ENCODE results near the gene GKN2.

The GKN2 gene

DNA sequence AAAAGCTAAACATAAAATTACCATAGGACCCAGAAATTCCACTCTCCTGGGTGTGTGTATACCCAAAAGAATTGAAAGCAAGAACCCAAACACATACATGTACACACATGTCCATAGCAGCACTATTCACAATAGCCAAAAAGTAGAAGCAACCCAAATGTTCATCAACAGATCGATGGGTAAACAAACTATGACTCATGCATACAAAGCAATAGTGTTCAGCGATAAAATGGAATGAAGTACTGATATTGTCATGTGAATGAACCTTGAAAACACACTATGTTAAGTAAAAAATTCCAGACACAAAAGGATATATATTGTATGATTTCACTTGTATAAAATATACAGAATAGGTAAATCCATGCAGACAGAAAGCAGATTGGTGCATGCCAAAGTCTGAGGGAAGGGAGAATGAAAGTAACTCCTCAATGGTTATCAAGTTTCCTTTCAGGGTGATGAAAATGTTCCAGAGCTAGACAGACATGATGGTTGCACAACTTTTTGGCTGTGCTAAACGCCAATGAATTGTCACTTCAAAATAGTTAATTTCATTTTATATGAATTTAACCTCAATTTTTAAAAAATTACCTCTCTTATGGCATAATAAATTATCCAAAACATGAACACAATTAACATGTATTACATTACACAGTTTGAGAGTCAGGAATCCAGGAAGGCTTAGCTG is 35.5 kb downstream of the GKN2 start:
- no peak overlapping the region for H3K27ac ChIP-seq (ENCODE audit: low read depth, low read length)

DNA sequence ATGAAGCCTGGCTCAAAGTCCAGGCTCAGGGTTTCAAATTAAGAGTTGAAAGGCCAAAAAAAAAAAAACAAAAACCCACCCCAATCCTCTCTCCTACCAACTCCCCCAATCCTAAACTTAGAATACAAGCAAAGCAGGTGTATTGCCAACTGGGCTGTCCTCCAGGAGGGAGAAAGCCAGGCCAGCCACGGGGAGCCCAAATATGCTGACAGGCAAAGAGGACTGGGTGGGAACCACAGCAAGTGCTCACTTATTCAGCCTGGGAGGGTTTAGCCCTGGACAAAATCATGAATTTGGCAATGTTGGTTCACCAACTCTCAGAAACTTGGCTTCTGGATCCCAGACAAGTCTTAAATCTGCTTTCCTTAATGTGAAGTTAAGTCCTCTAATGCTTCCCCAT is 36.5 kb downstream of the GKN2 start:
- no peaks in the 10 kb centered on the region for H3K9me3 ChIP-seq (ENCODE audit: low read length)
- H3K9ac ChIP-seq (ENCODE audit: low read length) = no peak overlapping the region
- no peaks in the 10 kb centered on the region for H3K4me1 ChIP-seq (ENCODE audit: insufficient read depth, low read length)
- no peaks in the 10 kb centered on the region for H3K36me3 ChIP-seq (ENCODE audit: insufficient read depth, low read length)
- no peak overlapping the region for H3K4me3 ChIP-seq (ENCODE audit: low read depth in 1 of 2, low read length in 2 of 2)
- no peaks in the 10 kb centered on the region for H3K27me3 ChIP-seq (ENCODE audit: control insufficient read depth in 1 of 2, insufficient read depth in 2 of 2, low read length in 2 of 2)
- no peak overlapping the region for H3K27ac ChIP-seq (ENCODE audit: low read depth, low read length)

More for the DNA sequence above, 35.5 kb downstream of the GKN2 start:
- Histone ChIP-seq H3K9me3 (ENCODE audit: low read length) (no peaks in the 10 kb centered on the region), H3K27me3 (ENCODE audit: control insufficient read depth in 1 of 2, insufficient read depth in 2 of 2, low read length in 2 of 2) (no peaks in the 10 kb centered on the region), H3K4me3 (ENCODE audit: low read depth in 1 of 2, low read length in 2 of 2) (no peak overlapping the region), H3K4me1 (ENCODE audit: insufficient read depth, low read length) (no peaks in the 10 kb centered on the region), H3K9ac (ENCODE audit: low read length) (no peak overlapping the region), H3K36me3 (ENCODE audit: insufficient read depth, low read length) (no peaks in the 10 kb centered on the region)

DNA sequence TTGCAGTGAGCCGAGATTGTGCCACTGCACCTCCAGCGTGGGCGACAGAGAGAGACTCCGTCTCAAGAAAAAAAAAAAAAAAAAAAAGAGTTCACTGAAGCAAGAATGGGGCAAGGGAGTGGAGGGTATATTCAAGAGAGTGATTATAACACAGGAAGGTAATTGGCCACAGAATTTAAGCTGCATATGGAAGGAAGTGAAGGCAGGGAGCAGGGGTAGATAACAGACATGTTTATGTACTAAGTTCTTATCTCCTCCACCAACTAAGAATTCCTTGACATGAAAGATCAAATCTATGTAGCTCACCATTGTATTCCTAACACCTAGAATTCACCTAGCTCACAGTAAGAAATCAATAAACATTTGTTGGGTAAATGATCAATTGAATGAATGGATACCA is 37.3 kb downstream of the GKN2 start:
- Histone ChIP-seq H3K9ac (ENCODE audit: low read length) (no peak overlapping the region), H3K4me1 (ENCODE audit: insufficient read depth, low read length) (no peaks in the 10 kb centered on the region), H3K9me3 (ENCODE audit: low read length) (no peaks in the 10 kb centered on the region), H3K36me3 (ENCODE audit: insufficient read depth, low read length) (no peaks in the 10 kb centered on the region), H3K4me3 (ENCODE audit: low read depth in 1 of 2, low read length in 2 of 2) (no peak overlapping the region), H3K27me3 (ENCODE audit: control insufficient read depth in 1 of 2, insufficient read depth in 2 of 2, low read length in 2 of 2) (no peaks in the 10 kb centered on the region), H3K27ac (ENCODE audit: low read depth, low read length) (no peak overlapping the region)

DNA sequence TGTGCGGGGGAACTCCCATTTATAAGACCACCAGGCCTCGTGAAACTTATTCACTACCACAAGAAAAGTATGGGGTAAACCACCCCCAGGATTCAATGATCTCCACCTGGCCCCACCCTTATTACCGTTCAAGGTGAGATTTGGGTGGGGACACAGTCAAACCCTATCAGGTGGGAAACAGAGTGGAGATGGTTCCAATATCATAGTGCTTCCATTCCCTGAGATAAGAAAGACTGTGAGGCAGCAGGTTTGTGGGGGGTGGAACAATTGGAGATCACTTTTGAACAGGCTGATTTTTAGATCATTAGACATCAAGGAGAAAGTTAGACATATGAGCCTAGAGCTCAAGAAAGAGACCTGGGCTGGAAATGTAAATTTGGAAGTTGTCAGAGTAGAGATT is 39.3 kb downstream of the GKN2 start:
- no peaks in the 10 kb centered on the region for H3K36me3 ChIP-seq (ENCODE audit: insufficient read depth, low read length)
- no peak overlapping the region for H3K27ac ChIP-seq (ENCODE audit: low read depth, low read length)
- H3K9ac ChIP-seq (ENCODE audit: low read length) = no peak overlapping the region
- H3K4me3 ChIP-seq (ENCODE audit: low read depth in 1 of 2, low read length in 2 of 2) = no peak overlapping the region
- H3K9me3 ChIP-seq (ENCODE audit: low read length) = no peaks in the 10 kb centered on the region
- H3K4me1 ChIP-seq (ENCODE audit: insufficient read depth, low read length) = peaks cover 7% of the 10 kb centered on the region
- H3K27me3 ChIP-seq (ENCODE audit: control insufficient read depth in 1 of 2, insufficient read depth in 2 of 2, low read length in 2 of 2) = no peaks in the 10 kb centered on the region

DNA sequence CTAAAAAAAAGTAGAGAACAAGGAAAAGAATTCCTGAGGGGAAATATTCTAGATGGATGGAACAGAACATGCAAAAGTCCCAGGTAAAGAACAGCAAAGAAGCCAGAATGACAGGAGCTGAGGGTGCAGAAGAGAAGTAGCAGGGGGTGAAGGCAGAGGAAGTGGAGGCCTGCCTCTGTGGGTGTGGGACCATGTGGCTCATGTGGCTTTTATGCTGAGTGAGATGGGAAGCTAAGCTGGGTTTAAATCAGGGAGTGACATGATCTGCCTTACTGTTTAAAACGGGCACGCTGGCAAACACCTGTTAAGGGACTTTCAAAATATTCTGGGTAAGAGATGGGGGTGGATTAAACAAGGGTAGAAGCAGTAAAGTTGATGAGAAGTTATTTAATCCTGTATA is 40.0 kb downstream of the GKN2 start:
- no peak overlapping the region for H3K4me3 ChIP-seq (ENCODE audit: low read depth in 1 of 2, low read length in 2 of 2)
- no peak overlapping the region for H3K9ac ChIP-seq (ENCODE audit: low read length)
- H3K36me3 ChIP-seq (ENCODE audit: insufficient read depth, low read length) = no peaks in the 10 kb centered on the region
- no peak overlapping the region for H3K27ac ChIP-seq (ENCODE audit: low read depth, low read length)
- H3K27me3 ChIP-seq (ENCODE audit: control insufficient read depth in 1 of 2, insufficient read depth in 2 of 2, low read length in 2 of 2) = no peaks in the 10 kb centered on the region
- H3K9me3 ChIP-seq (ENCODE audit: low read length) = no peaks in the 10 kb centered on the region
- peaks cover 11% of the 10 kb centered on the region for H3K4me1 ChIP-seq (ENCODE audit: insufficient read depth, low read length)

DNA sequence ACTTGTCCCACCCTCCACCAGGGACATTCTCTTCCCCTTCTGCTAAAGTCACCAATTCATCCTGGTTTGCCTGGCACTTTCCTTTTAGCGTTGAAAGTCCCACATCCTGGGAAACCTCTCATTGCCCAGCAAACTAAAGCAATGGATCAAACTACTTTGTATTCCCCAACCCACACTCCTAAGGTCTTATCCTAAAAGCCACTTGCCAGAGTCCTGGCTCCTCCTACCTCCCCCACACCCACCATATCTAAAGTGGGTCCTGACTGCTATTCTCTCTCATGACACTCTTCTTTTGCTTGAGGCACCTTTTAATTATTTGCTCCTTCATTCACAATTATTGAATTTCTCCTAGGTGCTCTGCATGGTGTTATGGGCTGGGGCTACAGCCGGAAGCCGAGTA is 40.6 kb downstream of the GKN2 start:
- no peak overlapping the region for H3K27ac ChIP-seq (ENCODE audit: low read depth, low read length)
- H3K4me3 ChIP-seq (ENCODE audit: low read depth in 1 of 2, low read length in 2 of 2) = no peak overlapping the region
- H3K4me1 ChIP-seq (ENCODE audit: insufficient read depth, low read length) = peaks cover 11% of the 10 kb centered on the region
- no peak overlapping the region for H3K9ac ChIP-seq (ENCODE audit: low read length)
- no peaks in the 10 kb centered on the region for H3K9me3 ChIP-seq (ENCODE audit: low read length)
- no peaks in the 10 kb centered on the region for H3K27me3 ChIP-seq (ENCODE audit: control insufficient read depth in 1 of 2, insufficient read depth in 2 of 2, low read length in 2 of 2)
- no peaks in the 10 kb centered on the region for H3K36me3 ChIP-seq (ENCODE audit: insufficient read depth, low read length)

DNA sequence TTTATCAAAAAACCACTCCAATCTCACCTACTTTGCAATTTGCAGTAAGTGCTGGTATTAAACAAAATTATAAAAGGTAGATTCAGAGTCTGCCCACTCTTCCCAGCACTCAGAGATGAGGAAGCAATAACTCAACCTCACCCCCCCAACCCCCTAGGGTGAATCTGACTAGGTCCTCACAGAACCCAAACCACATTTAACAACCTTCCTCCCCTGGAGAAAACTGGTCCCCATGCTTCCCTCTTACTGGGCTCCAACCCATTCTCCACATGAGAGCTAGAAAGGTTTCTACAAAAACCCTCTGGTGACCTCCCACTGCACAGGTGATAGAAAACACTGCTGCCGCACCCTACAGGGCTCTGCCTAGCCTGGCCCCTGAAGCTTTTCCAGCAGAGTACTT is 41.0 kb downstream of the GKN2 start:
- H3K4me3 ChIP-seq (ENCODE audit: low read depth in 1 of 2, low read length in 2 of 2) = no peak overlapping the region
- H3K27ac ChIP-seq (ENCODE audit: low read depth, low read length) = no peak overlapping the region
- H3K36me3 ChIP-seq (ENCODE audit: insufficient read depth, low read length) = no peaks in the 10 kb centered on the region

DNA sequence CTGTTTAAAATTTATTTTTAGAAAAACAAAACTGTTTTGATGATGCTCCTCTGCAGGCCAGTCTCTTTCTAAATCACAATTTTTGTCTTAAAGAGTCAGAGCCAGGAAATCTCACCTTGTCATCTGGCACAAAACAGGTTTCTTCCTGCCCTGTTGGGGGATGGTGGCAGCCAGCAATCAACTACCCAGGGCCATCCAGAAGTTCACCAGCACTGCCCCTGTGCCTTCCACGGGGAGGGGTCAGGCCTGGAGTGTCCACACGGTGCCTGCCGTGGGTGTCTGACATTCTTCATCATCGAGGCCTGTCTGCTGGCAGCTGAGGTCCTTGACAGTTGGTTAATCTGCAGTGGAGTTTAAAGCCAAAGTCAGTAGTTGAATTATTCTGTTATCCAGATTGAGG is 41.4 kb downstream of the GKN2 start:
- no peaks in the 10 kb centered on the region for H3K9me3 ChIP-seq (ENCODE audit: low read length)
- H3K36me3 ChIP-seq (ENCODE audit: insufficient read depth, low read length) = no peaks in the 10 kb centered on the region
- H3K27me3 ChIP-seq (ENCODE audit: control insufficient read depth in 1 of 2, insufficient read depth in 2 of 2, low read length in 2 of 2) = no peaks in the 10 kb centered on the region
- H3K4me3 ChIP-seq (ENCODE audit: low read depth in 1 of 2, low read length in 2 of 2) = no peak overlapping the region
- no peak overlapping the region for H3K9ac ChIP-seq (ENCODE audit: low read length)
- H3K27ac ChIP-seq (ENCODE audit: low read depth, low read length) = no peak overlapping the region
- H3K4me1 ChIP-seq (ENCODE audit: insufficient read depth, low read length) = peaks cover 11% of the 10 kb centered on the region

More for the DNA sequence above, 41.0 kb downstream of the GKN2 start:
- H3K9me3 ChIP-seq (ENCODE audit: low read length) = no peaks in the 10 kb centered on the region
- H3K27me3 ChIP-seq (ENCODE audit: control insufficient read depth in 1 of 2, insufficient read depth in 2 of 2, low read length in 2 of 2) = no peaks in the 10 kb centered on the region
- H3K4me1 ChIP-seq (ENCODE audit: insufficient read depth, low read length) = peaks cover 11% of the 10 kb centered on the region
- no peak overlapping the region for H3K9ac ChIP-seq (ENCODE audit: low read length)

DNA sequence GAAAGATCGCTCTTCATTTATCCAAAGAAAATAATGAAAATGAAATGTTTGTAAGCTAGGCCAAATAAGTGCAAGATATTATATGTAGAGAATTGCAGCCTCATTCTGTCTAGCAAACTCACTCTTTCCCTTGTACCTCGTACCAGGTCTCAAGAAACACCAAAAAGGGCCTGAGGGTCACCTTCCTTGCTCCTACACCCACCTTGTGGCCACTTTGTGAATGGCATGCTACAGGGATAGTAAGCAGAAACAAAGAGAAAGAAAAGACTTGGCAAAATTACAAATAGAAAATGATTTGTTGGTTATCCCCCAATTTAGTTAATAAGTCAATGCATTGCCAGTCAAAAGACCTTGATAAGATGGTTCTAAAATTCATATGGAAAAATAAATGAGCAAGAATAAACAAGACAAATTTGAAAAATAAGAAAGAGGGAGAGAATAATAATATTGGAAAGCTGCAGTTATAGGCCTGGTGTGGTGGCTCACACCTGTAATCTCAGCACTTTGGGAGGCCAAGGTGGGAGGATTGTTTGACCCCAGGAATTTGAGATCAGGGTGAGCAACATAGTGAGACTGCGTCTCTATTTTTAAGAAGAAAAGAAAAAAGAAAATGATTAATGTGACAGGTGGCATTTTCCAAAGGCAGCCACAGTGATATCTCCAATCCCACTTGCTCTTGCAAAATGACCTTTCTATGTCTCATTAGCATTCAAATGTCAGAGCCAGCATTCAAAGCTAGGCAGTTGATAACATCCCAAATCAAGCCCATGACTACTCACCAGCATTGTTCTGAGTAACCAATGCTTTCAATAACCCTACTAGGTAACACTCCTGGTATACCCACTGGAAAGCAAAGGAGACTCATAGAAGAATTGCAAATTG is 42.7 kb downstream of the GKN2 start:
- no peaks in the 10 kb centered on the region for H3K9me3 ChIP-seq (ENCODE audit: low read length)
- H3K4me1 ChIP-seq (ENCODE audit: insufficient read depth, low read length) = peaks cover 11% of the 10 kb centered on the region
- no peak overlapping the region for H3K9ac ChIP-seq (ENCODE audit: low read length)
- no peak overlapping the region for H3K27ac ChIP-seq (ENCODE audit: low read depth, low read length)
- H3K4me3 ChIP-seq (ENCODE audit: low read depth in 1 of 2, low read length in 2 of 2) = no peak overlapping the region
- H3K36me3 ChIP-seq (ENCODE audit: insufficient read depth, low read length) = no peaks in the 10 kb centered on the region
- no peaks in the 10 kb centered on the region for H3K27me3 ChIP-seq (ENCODE audit: control insufficient read depth in 1 of 2, insufficient read depth in 2 of 2, low read length in 2 of 2)

DNA sequence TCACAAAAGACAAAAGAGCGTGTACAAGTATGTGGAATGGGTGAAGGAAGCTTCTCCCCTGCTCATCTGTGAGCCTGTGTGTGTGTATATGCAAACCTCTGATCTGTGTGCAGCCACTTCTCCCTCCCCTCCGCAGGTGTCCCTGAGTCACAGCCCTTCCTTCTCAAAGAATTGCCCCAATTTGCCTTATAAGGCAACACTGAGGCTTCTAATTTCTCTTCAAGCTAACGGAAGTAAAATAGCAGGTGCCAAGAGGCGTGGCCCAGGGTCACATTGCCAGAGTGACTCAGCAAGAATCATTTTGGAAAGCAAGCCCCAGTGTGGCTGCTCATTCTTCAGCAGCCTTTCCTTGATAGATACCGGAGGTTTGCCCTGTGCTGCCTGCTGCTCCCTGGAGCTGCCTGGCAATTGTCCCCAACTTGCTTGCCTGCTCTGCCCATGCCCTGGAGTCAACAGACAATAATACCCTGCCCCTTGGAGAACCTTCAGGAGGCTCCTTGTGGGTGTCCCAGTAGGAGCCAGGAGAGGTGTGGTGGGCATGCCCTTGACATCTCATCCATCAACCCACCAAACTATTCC is 44.2 kb downstream of the GKN2 start:
- Histone ChIP-seq H3K9me3 (ENCODE audit: low read length) (no peaks in the 10 kb centered on the region), H3K9ac (ENCODE audit: low read length) (no peak overlapping the region), H3K4me1 (ENCODE audit: insufficient read depth, low read length) (peaks cover 11% of the 10 kb centered on the region), H3K4me3 (ENCODE audit: low read depth in 1 of 2, low read length in 2 of 2) (no peak overlapping the region), H3K27ac (ENCODE audit: low read depth, low read length) (no peak overlapping the region), H3K27me3 (ENCODE audit: control insufficient read depth in 1 of 2, insufficient read depth in 2 of 2, low read length in 2 of 2) (no peaks in the 10 kb centered on the region), H3K36me3 (ENCODE audit: insufficient read depth, low read length) (no peaks in the 10 kb centered on the region)

DNA sequence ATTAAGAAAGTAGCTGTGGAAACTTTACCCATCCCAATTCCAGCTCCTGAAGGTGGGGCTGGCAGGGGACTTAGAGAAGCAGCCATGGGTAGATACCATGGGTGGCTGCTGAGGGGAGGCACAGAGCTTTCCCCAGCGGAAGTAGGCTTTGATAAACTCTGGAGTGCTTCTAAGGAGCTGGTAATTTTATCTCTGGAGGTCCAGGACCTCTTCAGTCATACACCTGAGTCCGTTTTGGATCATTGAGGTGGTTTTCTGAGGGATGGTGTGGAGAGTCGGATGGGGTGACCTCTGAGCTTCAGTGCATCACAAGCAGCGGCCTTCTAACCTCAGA is 44.8 kb downstream of the GKN2 start:
- no peaks in the 10 kb centered on the region for H3K36me3 ChIP-seq (ENCODE audit: insufficient read depth, low read length)
- no peaks in the 10 kb centered on the region for H3K9me3 ChIP-seq (ENCODE audit: low read length)
- peaks cover 11% of the 10 kb centered on the region for H3K4me1 ChIP-seq (ENCODE audit: insufficient read depth, low read length)
- H3K9ac ChIP-seq (ENCODE audit: low read length) = no peak overlapping the region
- H3K27ac ChIP-seq (ENCODE audit: low read depth, low read length) = no peak overlapping the region
- H3K27me3 ChIP-seq (ENCODE audit: control insufficient read depth in 1 of 2, insufficient read depth in 2 of 2, low read length in 2 of 2) = no peaks in the 10 kb centered on the region
- H3K4me3 ChIP-seq (ENCODE audit: low read depth in 1 of 2, low read length in 2 of 2) = no peak overlapping the region

Measured in muscle layer of colon (tissue), 2 donors.